GM21717 (cell line): ENCODE results near the gene POLR3A.
"Not testable (repeated sequence)": the region's sequence is repeated elsewhere in the genome, so short reads cannot be mapped to it uniquely, and the experiment has no call there.

ENCODE experiments used
- ATAC-seq: cut with Tn5 transposase; IDR thresholded peaks from one replicate; pipeline ENCODE4 v1.9.1; 2021; ENCODE audit warnings: mild to moderate bottlenecking, moderate library complexity; ENCODE audit not compliant: unreplicated experiment

POLR3A gene

GRCh38 chr10:78029269-78030226 lies at the start of gene POLR3A:
Gene POLR3A (minus strand): TSS chr10:78029515. CDS start chr10:78029407, 108 bp downstream.
- ATAC-seq, result peak; percentile 59

DNA sequence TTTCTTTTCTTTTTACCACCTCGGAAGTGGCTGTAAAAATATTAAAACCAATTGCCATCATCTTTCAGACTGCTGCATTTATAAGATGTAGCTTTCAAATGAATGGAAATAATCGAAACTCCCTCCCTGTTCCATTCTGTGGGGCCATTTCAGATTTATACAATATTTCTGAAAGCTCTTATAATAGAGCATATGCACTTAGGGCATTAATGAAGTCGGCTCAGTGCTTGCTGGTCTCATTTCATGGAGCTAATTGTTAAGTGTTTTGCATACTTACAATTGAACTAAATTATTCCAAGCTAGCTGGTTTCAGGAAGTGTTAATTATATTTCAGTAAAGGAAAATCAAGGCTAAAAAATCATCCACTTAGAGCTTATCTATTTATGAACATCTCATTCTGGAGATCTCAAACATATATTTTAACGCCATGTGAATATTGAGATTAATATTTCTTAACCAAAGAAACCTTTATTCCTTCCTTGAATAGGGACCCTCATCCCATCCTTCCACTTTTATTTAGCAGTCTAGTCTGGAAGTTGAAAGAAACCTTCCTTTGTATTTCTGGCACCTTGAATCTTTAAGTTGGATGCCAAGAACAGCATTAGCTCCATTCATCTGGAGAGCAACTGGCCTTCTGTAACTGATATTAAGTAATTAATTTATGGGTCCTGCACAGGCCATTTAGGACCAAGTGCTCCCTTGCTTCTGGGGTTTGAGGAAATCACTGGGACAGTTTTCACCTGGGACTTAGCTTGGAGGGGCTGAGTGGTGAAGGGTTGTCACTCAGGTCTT lies 49.4 kb upstream of the POLR3A start:
- no peak for ATAC-seq

DNA sequence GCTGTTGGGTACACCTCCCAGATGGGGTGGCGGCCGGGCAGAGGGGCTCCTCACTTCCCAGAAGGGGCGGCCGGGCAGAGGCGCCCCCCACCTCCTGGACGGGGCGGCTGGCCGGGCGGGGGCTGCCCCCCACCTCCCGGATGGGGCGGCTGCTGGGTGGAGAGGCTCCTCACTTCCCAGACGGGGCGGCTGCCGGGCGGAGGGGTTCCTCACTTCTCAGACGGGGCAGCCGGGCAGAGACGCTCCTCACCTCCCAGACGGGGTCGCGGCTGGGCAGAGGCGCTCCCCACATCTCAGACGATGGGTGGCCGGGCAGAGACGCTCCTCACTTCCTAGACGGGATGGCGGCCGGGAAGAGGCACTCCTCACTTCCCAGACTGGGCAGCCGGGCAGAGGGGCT lies 46.5 kb upstream of the POLR3A start:
- ATAC-seq, result not testable (repeated sequence)

DNA sequence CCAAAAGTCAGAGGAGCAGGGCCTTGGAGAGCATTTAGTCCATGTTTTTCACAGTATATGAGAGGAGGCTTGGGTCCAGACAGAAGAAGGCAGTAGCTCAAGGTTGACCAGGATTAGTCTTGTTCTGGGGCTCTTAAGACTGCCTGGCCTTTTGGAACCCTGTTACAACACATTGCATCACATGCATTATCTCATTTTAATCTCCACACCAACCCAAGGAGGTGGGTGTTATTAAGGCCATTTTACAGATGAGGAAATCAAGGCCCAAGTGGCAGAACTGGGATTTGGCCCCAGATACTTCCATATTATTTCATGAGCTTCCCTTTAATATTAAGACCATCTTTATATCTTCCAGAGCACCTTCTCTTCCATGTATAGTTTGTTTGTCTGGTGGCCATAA lies 43.2 kb upstream of the POLR3A start:
- no peak for ATAC-seq

GRCh38 chr10:78071857-78072179 lies 42.5 kb upstream of the POLR3A start:
- no peak for ATAC-seq

GRCh38 chr10:78071140-78071856 lies 42.0 kb upstream of the POLR3A start:
- ATAC-seq, result no peak

DNA sequence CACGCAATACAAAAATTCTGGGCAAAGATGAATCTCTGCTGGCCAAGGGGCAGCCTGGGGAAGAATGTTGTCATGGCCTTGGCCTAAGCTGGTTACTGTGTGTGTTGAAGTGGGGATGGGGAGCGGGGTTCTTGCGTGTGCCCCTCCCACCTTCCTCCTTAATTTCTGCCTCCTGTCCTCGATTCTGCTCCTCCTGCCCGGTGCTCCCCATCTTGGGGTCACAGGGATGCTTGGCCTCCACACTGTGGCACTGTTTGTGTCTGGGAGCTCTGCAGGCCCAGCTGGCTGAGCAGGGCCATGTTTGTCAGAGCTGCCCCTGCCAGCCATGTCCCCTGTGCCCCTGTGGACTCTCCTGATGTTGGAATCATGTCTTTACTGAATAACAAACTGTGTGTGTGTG lies 41.4 kb upstream of the POLR3A start:
- ATAC-seq, result no peak

GRCh38 chr10:78070064-78070463 lies 40.7 kb upstream of the POLR3A start:
- ATAC-seq, result not testable (repeated sequence)

GRCh38 chr10:78069151-78069550 lies 39.8 kb upstream of the POLR3A start:
- ATAC-seq, result no peak

DNA sequence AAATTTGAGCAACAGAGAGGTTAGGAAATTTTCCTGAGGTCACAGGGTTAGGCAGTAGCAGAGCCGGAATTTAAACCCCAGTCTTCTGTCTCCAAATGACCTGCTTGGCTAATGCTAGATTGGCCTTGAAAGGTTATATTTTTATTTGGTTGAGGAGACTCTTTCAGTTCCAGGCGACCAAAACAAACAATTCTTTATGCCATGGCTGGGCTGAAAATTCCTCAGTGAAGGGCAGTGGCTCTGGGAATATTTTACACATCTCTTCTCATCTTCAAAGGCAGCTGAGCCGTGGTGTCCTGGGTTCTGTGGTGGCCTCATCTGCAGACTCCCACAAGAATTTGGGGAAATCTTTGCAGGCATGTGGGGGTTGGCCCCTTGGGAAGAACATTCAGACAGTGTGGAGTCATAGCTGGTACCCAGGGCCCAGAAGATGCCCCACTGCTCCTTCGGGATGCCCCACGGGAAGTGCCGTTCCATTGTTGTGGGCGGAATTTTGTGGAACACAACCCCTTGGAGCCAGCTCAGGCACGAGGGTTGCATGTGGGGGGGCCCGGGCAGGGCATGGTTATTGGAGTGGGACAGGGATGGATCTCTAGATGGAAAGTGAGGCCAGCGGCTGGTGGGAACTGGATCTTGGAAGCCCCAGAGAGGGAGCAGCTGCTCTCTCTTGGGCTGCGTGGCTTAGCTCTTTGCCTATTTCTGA lies 37.6 kb upstream of the POLR3A start:
- no peak for ATAC-seq

DNA sequence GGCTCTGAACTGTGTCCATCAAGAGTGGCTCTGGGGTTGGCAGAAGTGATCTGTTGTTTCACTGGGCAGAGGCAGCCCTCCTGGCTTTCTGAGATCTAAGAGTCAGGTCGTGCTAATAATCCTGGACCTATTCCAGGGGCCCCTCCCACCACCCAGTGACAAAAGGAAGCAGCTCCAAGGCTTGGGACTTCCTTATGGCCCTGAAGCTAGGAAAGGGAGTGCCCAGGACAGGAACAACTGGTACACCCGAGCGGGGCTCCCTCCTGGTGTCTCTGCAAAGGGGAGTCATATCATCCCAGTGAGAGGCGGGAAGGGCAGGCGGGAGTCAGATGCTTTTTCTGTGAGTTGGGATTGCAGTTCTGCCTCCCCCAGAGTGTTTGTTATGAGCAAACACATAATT lies 36.7 kb upstream of the POLR3A start:
- no peak for ATAC-seq

DNA sequence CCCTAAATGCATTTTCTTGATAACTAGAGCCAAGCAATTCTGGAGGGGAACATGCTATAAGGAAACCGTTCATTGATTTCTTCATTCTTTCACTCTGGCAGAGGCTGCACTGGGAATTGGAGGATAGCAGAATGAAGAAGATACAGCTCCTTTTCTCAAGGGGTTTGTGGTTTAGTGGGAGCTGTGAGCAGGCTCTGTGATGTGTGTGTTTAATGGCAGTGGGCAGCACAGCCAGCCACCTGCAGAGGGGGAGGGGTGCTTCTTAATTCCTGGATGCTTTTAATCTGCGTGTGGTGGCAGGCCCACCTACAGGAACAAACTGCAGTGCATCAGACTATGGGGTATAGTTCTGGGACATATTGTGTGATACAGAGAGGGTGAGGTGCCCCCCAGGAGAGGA lies 36.3 kb upstream of the POLR3A start:
- ATAC-seq, result no peak

DNA sequence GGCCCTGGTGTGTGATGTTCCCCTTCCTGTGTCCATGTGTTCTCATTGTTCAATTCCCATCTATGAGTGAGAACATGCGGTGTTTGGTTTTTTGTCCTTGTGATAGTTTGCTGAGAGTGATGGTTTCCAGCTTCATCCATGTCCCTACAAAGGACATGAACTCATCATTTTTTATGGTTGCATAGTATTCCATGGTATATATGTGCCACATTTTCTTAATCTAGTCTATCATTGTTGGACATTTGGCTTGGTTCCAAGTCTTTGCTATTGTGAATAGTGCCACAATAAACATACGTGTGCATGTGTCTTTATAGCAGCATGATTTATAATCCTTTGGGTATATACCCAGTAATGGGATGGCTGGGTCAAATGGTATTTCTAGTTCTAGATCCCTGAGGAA lies 35.6 kb upstream of the POLR3A start:
- not testable (repeated sequence) for ATAC-seq

DNA sequence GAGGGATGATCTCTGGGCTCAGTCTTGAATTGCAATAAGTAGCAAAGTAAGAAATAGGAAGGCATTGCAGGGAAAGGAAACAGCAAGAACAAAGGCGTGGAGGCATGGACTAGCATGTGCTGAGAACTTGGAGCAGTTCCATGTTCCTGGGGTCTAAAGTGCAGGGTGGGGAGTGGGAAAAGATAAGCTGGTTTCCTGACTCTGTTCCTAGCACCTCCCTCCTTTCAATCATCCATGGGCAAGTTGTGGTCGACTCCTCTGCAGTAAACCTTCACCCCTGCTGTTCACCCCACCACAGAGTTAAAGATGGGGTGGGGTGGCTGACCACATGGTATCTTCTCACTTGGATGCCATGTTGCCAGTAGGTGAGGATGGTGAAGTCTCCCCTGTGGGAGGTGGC lies 33.9 kb upstream of the POLR3A start:
- ATAC-seq, result no peak

GRCh38 chr10:78062296-78062695 lies 33.0 kb upstream of the POLR3A start:
- no peak for ATAC-seq

- ATAC-seq, result no peak
Measured at GRCh38 chr10:78059906-78060702, 30.8 kb upstream of the POLR3A start.

DNA sequence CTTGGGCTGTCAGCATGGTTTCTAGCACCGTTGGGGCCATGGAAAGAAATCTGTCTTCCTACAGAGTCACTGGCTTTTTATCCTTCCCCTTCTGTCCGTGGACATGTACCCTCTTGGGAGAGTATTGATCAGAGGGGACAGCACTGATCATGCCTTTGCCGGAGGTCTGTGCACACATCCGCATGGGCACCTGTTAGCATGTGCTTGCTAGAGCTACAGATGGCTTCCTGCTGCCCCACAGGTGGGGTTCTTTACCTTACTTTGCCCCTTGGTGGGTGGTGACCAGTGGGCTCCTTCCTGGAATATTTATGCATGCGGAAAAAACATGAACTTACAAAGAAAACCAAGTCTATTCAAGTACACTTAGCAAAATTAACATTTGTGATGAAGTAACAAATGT lies 29.2 kb upstream of the POLR3A start:
- no peak for ATAC-seq

- ATAC-seq, result no peak
Measured at GRCh38 chr10:78053211-78053868, 24.0 kb upstream of the POLR3A start.

DNA sequence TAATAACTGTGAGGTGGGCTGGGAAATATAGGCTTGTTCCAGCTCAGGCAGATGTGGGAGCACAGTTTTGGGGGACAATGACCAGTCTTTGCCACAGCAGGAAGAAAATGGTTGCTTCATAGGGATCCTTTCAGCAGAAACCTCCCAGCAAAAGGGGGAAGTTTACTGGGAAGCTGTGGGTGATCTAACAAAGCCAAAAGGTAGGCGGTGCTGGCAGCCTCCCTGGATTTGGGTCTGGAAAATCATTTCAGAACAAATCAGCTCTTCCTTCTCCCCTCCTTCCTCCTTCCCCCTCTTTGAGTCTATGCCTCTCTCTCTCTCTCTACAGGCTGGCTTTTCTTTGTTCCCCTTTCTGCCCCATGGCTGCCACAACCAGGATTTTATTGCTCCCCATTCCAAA lies 20.5 kb upstream of the POLR3A start:
- ATAC-seq, result no peak
